ENCODE results near the gene KLF5. TPM values are rescaled to one million over a fixed set of nuclear protein-coding genes. Genes with fewer than 3 reads are reported as not detected.

The KLF5 gene
- total and polyA plus RNA-seq, 2 experiments from 2014 or later, result 5.5 to 5.6 TPM

DNA sequence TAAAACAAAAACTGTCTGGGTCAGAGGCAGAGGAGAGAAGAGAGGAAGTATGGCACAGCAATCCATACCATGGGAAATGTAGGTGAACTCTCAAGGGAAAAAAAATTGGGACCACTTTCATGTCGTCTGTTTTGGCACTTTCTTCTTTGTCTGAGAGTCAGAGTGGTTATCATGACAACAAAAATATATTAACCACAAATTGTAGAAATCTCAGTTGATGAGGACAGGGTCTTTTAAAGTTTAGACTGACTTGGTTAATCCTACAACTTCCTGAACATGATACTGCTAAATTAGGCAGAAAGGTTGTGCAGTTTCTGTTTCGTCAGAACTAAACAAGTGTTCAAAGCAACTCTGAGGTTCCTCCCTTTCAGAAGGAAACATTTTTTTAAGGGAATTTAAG is 15.2 kb downstream of the KLF5 start:
- H3K4me2 ChIP-seq (ENCODE audit: unreplicated experiment), result no peak overlapping the region
- H3K79me2 ChIP-seq (ENCODE audit: insufficient read depth), result no peaks in the 10 kb centered on the region
- DNase-seq, result no peak

GRCh38 chr13:73074926-73075325 is 16.1 kb downstream of the KLF5 start:
- Histone ChIP-seq H3K36me3 (ENCODE audit: low read depth) (peaks cover 10% of the 10 kb centered on the region; the same call in 1 of the 2 replicates), H4K20me1 (ENCODE audit: insufficient read depth) (no peaks in the 10 kb centered on the region), H2AFZ (no peak overlapping the region), H3K9ac (no peak overlapping the region), H3K27ac (no peak overlapping the region), H3K9me2 (ENCODE audit: insufficient read depth) (no peaks in the 10 kb centered on the region), H3K27me3 (replicated peaks; ENCODE audit: insufficient read depth) (no peaks in the 10 kb centered on the region), H3F3A (ENCODE audit: insufficient read depth) (no peaks in the 10 kb centered on the region), H3K4me1 (ENCODE audit: insufficient read depth) (no peaks in the 10 kb centered on the region), H3K4me3 (no peak overlapping the region), H3K9me3 (ENCODE audit: low read depth) (no peaks in the 10 kb centered on the region), H3K79me2 (ENCODE audit: insufficient read depth) (no peaks in the 10 kb centered on the region), H3K4me2 (ENCODE audit: unreplicated experiment) (no peak overlapping the region)
- WGBS, 2 experiments (ENCODE audit: low coverage in 1 of 2, low lambda C conversion rate in 2 of 2, missing lambda C conversion rate in 2 of 2), result 96 to 100% methylated on average over 1 of the region's 1 CpG
- DNase-seq, result no peak
- no peak for TF ChIP-seq EZH2 (IDR thresholded peaks at IDR 0.05; ENCODE audit: insufficient read depth, poor library complexity, severe bottlenecking)
- in situ Hi-C loops (cut with MboI), result loop anchor here (25.0 kb wide), 1 partner anchor 637 kb away; no protein-coding TSS in a partner anchor

More for the DNA sequence above, 15.2 kb downstream of the KLF5 start:
- Histone ChIP-seq H3K9me3 (ENCODE audit: low read depth) (no peaks in the 10 kb centered on the region), H3F3A (ENCODE audit: insufficient read depth) (no peaks in the 10 kb centered on the region), H4K20me1 (ENCODE audit: insufficient read depth) (no peaks in the 10 kb centered on the region), H3K9ac (no peak overlapping the region), H3K4me1 (ENCODE audit: insufficient read depth) (peaks cover 6% of the 10 kb centered on the region; the same call in 1 of the 2 replicates), H3K4me3 (no peak overlapping the region), H2AFZ (no peak overlapping the region), H3K27me3 (replicated peaks; ENCODE audit: insufficient read depth) (no peaks in the 10 kb centered on the region), H3K36me3 (ENCODE audit: low read depth) (peaks cover 10% of the 10 kb centered on the region; the same call in 1 of the 2 replicates), H3K27ac (no peak overlapping the region), H3K9me2 (ENCODE audit: insufficient read depth) (no peaks in the 10 kb centered on the region)
- WGBS, 2 experiments (ENCODE audit: low coverage in 1 of 2, low lambda C conversion rate in 2 of 2, missing lambda C conversion rate in 2 of 2), result 98 to 100% methylated on average over 2 of the region's 2 CpGs
- TF ChIP-seq EZH2phosphoT487 (IDR thresholded peaks at IDR 0.05; ENCODE audit: insufficient read depth, low read depth) (no peak), EZH2 (IDR thresholded peaks at IDR 0.05; ENCODE audit: insufficient read depth, poor library complexity, severe bottlenecking) (no peak)
- in situ Hi-C loops (cut with MboI), result loop anchor here (25.0 kb wide), 1 partner anchor 638 kb away; no protein-coding TSS in a partner anchor

GRCh38 chr13:73075546-73075945 is 16.7 kb downstream of the KLF5 start:
- Histone ChIP-seq H3K9ac (no peak overlapping the region), H2AFZ (no peak overlapping the region), H3K79me2 (ENCODE audit: insufficient read depth) (no peaks in the 10 kb centered on the region), H3K4me1 (ENCODE audit: insufficient read depth) (no peaks in the 10 kb centered on the region), H3K9me3 (ENCODE audit: low read depth) (no peaks in the 10 kb centered on the region), H3K4me3 (no peak overlapping the region), H3K27me3 (replicated peaks; ENCODE audit: insufficient read depth) (no peaks in the 10 kb centered on the region), H3K4me2 (ENCODE audit: unreplicated experiment) (no peak overlapping the region), H3K9me2 (ENCODE audit: insufficient read depth) (no peaks in the 10 kb centered on the region), H3F3A (ENCODE audit: insufficient read depth) (no peaks in the 10 kb centered on the region), H3K27ac (no peak overlapping the region), H4K20me1 (ENCODE audit: insufficient read depth) (no peaks in the 10 kb centered on the region), H3K36me3 (ENCODE audit: low read depth) (peaks cover 10% of the 10 kb centered on the region; the same call in 1 of the 2 replicates)
- no peak for TF ChIP-seq EZH2phosphoT487 (IDR thresholded peaks at IDR 0.05; ENCODE audit: insufficient read depth, low read depth)
- no peak for TF ChIP-seq EZH2 (IDR thresholded peaks at IDR 0.05; ENCODE audit: insufficient read depth, poor library complexity, severe bottlenecking)
- 83 to 84% methylated on average over 18 of the region's 18 CpGs for WGBS, 2 experiments (ENCODE audit: low coverage in 1 of 2, low lambda C conversion rate in 2 of 2, missing lambda C conversion rate in 2 of 2)
- in situ Hi-C loops (cut with MboI), result no loop called here
- no peak for DNase-seq

DNA sequence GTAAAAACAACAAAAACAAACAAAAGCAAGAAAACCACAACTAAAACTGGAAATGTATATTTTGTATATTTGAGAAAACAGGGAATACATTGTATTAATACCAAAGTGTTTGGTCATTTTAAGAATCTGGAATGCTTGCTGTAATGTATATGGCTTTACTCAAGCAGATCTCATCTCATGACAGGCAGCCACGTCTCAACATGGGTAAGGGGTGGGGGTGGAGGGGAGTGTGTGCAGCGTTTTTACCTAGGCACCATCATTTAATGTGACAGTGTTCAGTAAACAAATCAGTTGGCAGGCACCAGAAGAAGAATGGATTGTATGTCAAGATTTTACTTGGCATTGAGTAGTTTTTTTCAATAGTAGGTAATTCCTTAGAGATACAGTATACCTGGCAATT is 17.1 kb downstream of the KLF5 start:
- Histone ChIP-seq H3K36me3 (ENCODE audit: low read depth) (peaks cover 10% of the 10 kb centered on the region; the same call in 1 of the 2 replicates), H3K79me2 (ENCODE audit: insufficient read depth) (no peaks in the 10 kb centered on the region), H3K9ac (no peak overlapping the region), H3K27me3 (replicated peaks; ENCODE audit: insufficient read depth) (no peaks in the 10 kb centered on the region), H3K9me2 (ENCODE audit: insufficient read depth) (no peaks in the 10 kb centered on the region), H3K4me2 (ENCODE audit: unreplicated experiment) (no peak overlapping the region), H3F3A (ENCODE audit: insufficient read depth) (no peaks in the 10 kb centered on the region), H3K4me1 (ENCODE audit: insufficient read depth) (no peaks in the 10 kb centered on the region), H3K4me3 (no peak overlapping the region), H4K20me1 (ENCODE audit: insufficient read depth) (no peaks in the 10 kb centered on the region), H3K27ac (no peak overlapping the region), H3K9me3 (ENCODE audit: low read depth) (no peaks in the 10 kb centered on the region), H2AFZ (no peak overlapping the region)
- TF ChIP-seq EZH2phosphoT487 (IDR thresholded peaks at IDR 0.05; ENCODE audit: insufficient read depth, low read depth), result no peak
- in situ Hi-C loops (cut with MboI), result no loop called here
- WGBS, 2 experiments (ENCODE audit: low coverage in 1 of 2, low lambda C conversion rate in 2 of 2, missing lambda C conversion rate in 2 of 2), result 72 to 84% methylated on average over 2 of the region's 2 CpGs
- no peak for DNase-seq

- Histone ChIP-seq H4K20me1 (ENCODE audit: insufficient read depth) (no peaks in the 10 kb centered on the region), H3K4me3 (no peak overlapping the region), H3K27ac (no peak overlapping the region), H3K79me2 (ENCODE audit: insufficient read depth) (no peaks in the 10 kb centered on the region), H3F3A (ENCODE audit: insufficient read depth) (no peaks in the 10 kb centered on the region), H3K9ac (no peak overlapping the region), H3K36me3 (ENCODE audit: low read depth) (peaks cover 10% of the 10 kb centered on the region; the same call in 1 of the 2 replicates), H3K9me2 (ENCODE audit: insufficient read depth) (no peaks in the 10 kb centered on the region), H2AFZ (no peak overlapping the region), H3K4me2 (ENCODE audit: unreplicated experiment) (no peak overlapping the region), H3K9me3 (ENCODE audit: low read depth) (no peaks in the 10 kb centered on the region), H3K4me1 (ENCODE audit: insufficient read depth) (no peaks in the 10 kb centered on the region), H3K27me3 (replicated peaks; ENCODE audit: insufficient read depth) (no peaks in the 10 kb centered on the region)
- WGBS, 2 experiments (ENCODE audit: low coverage in 1 of 2, low lambda C conversion rate in 2 of 2, missing lambda C conversion rate in 2 of 2), result 96 to 98% methylated on average over 9 of the region's 9 CpGs
- DNase-seq, result no peak
- in situ Hi-C loops (cut with MboI), result no loop called here
- TF ChIP-seq EZH2 (IDR thresholded peaks at IDR 0.05; ENCODE audit: insufficient read depth, poor library complexity, severe bottlenecking) (no peak), EZH2phosphoT487 (IDR thresholded peaks at IDR 0.05; ENCODE audit: insufficient read depth, low read depth) (no peak)
Observed at GRCh38 chr13:73077865-73078264, 19.1 kb downstream of the KLF5 start.

Data from GM23248 (cell line).